Activated naive CD8-positive, alpha-beta T cell treated with anti-CD3 and anti-CD28 coated beads, Interleukin-2, amount 10 ng/mL, durations not matched to agents 7 days and 5 days (primary cell): Measurements from ENCODE around the gene USH2A. TPM values are rescaled to one million over a fixed set of nuclear protein-coding genes. Genes with fewer than 3 reads are reported as not detected.

Source experiments
- ATAC-seq: fragments of 150-1000 bp; cut with Tn5 transposase; one replicate; pipeline ENCODE4 v1.10.0; 2021; ENCODE audit warnings: low read depth, moderate library complexity
- POLR2A ChIA-PET: fragments of 350-600 bp; sonication (Branson Sonifier 250); formaldehyde crosslinking; loops from one replicate; lab custom pipeline; 2021; ENCODE audit warnings: antibody characterized with exemption; lab: Charles Lee
- DNase-seq: peaks from one replicate; pipeline ENCODE4 v3.0.0; 2021
- H3K27ac Mint-ChIP-seq: one replicate; pipeline ENCODE4 v1.8.0; 2022; ENCODE audit warnings: mild to moderate bottlenecking, mixed read lengths
- H3K27me3 Mint-ChIP-seq: one replicate; pipeline ENCODE4 v1.8.0; 2022; ENCODE audit warnings: mild to moderate bottlenecking, moderate library complexity, mixed read lengths
- H3K36me3 Mint-ChIP-seq: one replicate; pipeline ENCODE4 v1.8.0; 2021; ENCODE audit warnings: mild to moderate bottlenecking, mixed read lengths
- H3K4me1 Mint-ChIP-seq: one replicate; pipeline ENCODE4 v1.8.0; 2021; ENCODE audit warnings: mixed read lengths
- H3K4me3 Mint-ChIP-seq: one replicate; pipeline ENCODE4 v1.8.0; 2022; ENCODE audit warnings: mild to moderate bottlenecking, moderate library complexity, mixed read lengths
- H3K9me3 Mint-ChIP-seq: one replicate; pipeline ENCODE4 v1.8.0; 2021; ENCODE audit warnings: mixed read lengths
- total RNA-seq, 2 experiments: library from RNA; stranded (reverse); gene quantifications; one replicate each; pipeline ENCODE4 v1.2.3, GENCODE V29; 2021

The USH2A gene
- total RNA-seq, 2 experiments from 2014 or later, result not detected

GRCh38 chr1:215739025-215739424 lies 684.2 kb downstream of the USH2A start:
- Mint-ChIP-seq H3K36me3 (no peaks in the 10 kb centered on the region), H3K4me3 (no peak overlapping the region), H3K4me1 (no peaks in the 10 kb centered on the region), H3K27me3 (no peaks in the 10 kb centered on the region), H3K27ac (no peak overlapping the region), H3K9me3 (peaks cover 1% of the 10 kb centered on the region)
- ATAC-seq, result no peak
- POLR2A ChIA-PET, result no interaction called here
- DNase-seq, result no peak

- ATAC-seq, result no peak
- no peak for DNase-seq
Observed at GRCh38 chr1:215731699-215732098, 691.5 kb downstream of the USH2A start.

GRCh38 chr1:215730600-215730999 lies 692.6 kb downstream of the USH2A start:
- ATAC-seq (no peak), DNase-seq (no peak)
- H3K9me3 Mint-ChIP-seq, result no peaks in the 10 kb centered on the region
- POLR2A ChIA-PET, result no interaction called here
- H3K27me3 Mint-ChIP-seq, result no peaks in the 10 kb centered on the region
- no peak overlapping the region for H3K27ac Mint-ChIP-seq
- no peaks in the 10 kb centered on the region for H3K36me3 Mint-ChIP-seq
- H3K4me1 Mint-ChIP-seq, result no peaks in the 10 kb centered on the region
- no peak overlapping the region for H3K4me3 Mint-ChIP-seq

More at GRCh38 chr1:215731699-215732098, 691.5 kb downstream of the USH2A start:
- Mint-ChIP-seq H3K4me3 (no peak overlapping the region), H3K36me3 (no peaks in the 10 kb centered on the region), H3K9me3 (no peaks in the 10 kb centered on the region), H3K4me1 (no peaks in the 10 kb centered on the region), H3K27me3 (no peaks in the 10 kb centered on the region), H3K27ac (no peak overlapping the region)
- POLR2A ChIA-PET, result no interaction called here

- POLR2A ChIA-PET, result no interaction called here
- Mint-ChIP-seq H3K27ac (no peak overlapping the region), H3K4me1 (no peaks in the 10 kb centered on the region), H3K27me3 (no peaks in the 10 kb centered on the region), H3K9me3 (no peaks in the 10 kb centered on the region), H3K4me3 (no peak overlapping the region), H3K36me3 (no peaks in the 10 kb centered on the region)
- no peak for ATAC-seq
- DNase-seq, result no peak
Observed at GRCh38 chr1:215728169-215728568, 695.1 kb downstream of the USH2A start.

GRCh38 chr1:215720126-215720525 lies 703.1 kb downstream of the USH2A start:
- Mint-ChIP-seq H3K36me3 (no peaks in the 10 kb centered on the region), H3K4me1 (no peaks in the 10 kb centered on the region), H3K4me3 (no peak overlapping the region), H3K9me3 (peaks cover 1% of the 10 kb centered on the region), H3K27ac (no peak overlapping the region), H3K27me3 (no peaks in the 10 kb centered on the region)
- POLR2A ChIA-PET, result no interaction called here
- ATAC-seq, result no peak
- DNase-seq, result no peak

GRCh38 chr1:215719552-215719951 lies 703.7 kb downstream of the USH2A start:
- ATAC-seq (no peak), DNase-seq (no peak)
- H3K36me3 Mint-ChIP-seq, result no peaks in the 10 kb centered on the region
- H3K27ac Mint-ChIP-seq, result no peak overlapping the region
- H3K4me1 Mint-ChIP-seq, result no peaks in the 10 kb centered on the region
- H3K27me3 Mint-ChIP-seq, result no peaks in the 10 kb centered on the region
- no peak overlapping the region for H3K4me3 Mint-ChIP-seq
- POLR2A ChIA-PET, result no interaction called here
- H3K9me3 Mint-ChIP-seq, result peaks cover 1% of the 10 kb centered on the region

GRCh38 chr1:215718575-215719287 lies 704.5 kb downstream of the USH2A start:
- POLR2A ChIA-PET, result no interaction called here
- DNase-seq, result no peak
- no peak overlapping the region for H3K4me3 Mint-ChIP-seq
- no peak for ATAC-seq
- no peaks in the 10 kb centered on the region for H3K4me1 Mint-ChIP-seq
- H3K27me3 Mint-ChIP-seq, result no peaks in the 10 kb centered on the region
- no peaks in the 10 kb centered on the region for H3K36me3 Mint-ChIP-seq
- no peak overlapping the region for H3K27ac Mint-ChIP-seq
- peaks cover 1% of the 10 kb centered on the region for H3K9me3 Mint-ChIP-seq

GRCh38 chr1:215717677-215718426 lies 705.4 kb downstream of the USH2A start:
- no peak for DNase-seq
- peaks cover 1% of the 10 kb centered on the region for H3K9me3 Mint-ChIP-seq
- H3K4me1 Mint-ChIP-seq, result no peaks in the 10 kb centered on the region
- no peak overlapping the region for H3K4me3 Mint-ChIP-seq
- no peak for ATAC-seq
- no peaks in the 10 kb centered on the region for H3K36me3 Mint-ChIP-seq
- no peak overlapping the region for H3K27ac Mint-ChIP-seq
- POLR2A ChIA-PET, result no interaction called here
- H3K27me3 Mint-ChIP-seq, result no peaks in the 10 kb centered on the region

- Mint-ChIP-seq H3K36me3 (no peaks in the 10 kb centered on the region), H3K4me1 (no peaks in the 10 kb centered on the region), H3K27ac (no peak overlapping the region), H3K27me3 (no peaks in the 10 kb centered on the region), H3K9me3 (no peaks in the 10 kb centered on the region), H3K4me3 (no peak overlapping the region)
- POLR2A ChIA-PET, result no interaction called here
- ATAC-seq, result no peak
- DNase-seq, result no peak
Observed at GRCh38 chr1:215710899-215711225, 712.4 kb downstream of the USH2A start.

GRCh38 chr1:215710036-215710898 lies 713.0 kb downstream of the USH2A start:
- no peak overlapping the region for H3K4me3 Mint-ChIP-seq
- ATAC-seq, result peak; percentile 39
- no peak for DNase-seq
- H3K27me3 Mint-ChIP-seq, result no peaks in the 10 kb centered on the region
- H3K36me3 Mint-ChIP-seq, result no peaks in the 10 kb centered on the region
- H3K9me3 Mint-ChIP-seq, result no peaks in the 10 kb centered on the region
- H3K27ac Mint-ChIP-seq, result no peak overlapping the region
- POLR2A ChIA-PET, result no interaction called here
- H3K4me1 Mint-ChIP-seq, result no peaks in the 10 kb centered on the region

- Mint-ChIP-seq H3K9me3 (peaks cover 16% of the 10 kb centered on the region), H3K4me1 (no peaks in the 10 kb centered on the region), H3K36me3 (no peaks in the 10 kb centered on the region), H3K27ac (no peak overlapping the region), H3K27me3 (no peaks in the 10 kb centered on the region), H3K4me3 (no peak overlapping the region)
- POLR2A ChIA-PET, result no interaction called here
- DNase-seq (no peak), ATAC-seq (no peak)
Observed at GRCh38 chr1:215704089-215704860, 719.0 kb downstream of the USH2A start.

- no peak for ATAC-seq
- no peak overlapping the region for H3K27ac Mint-ChIP-seq
- H3K27me3 Mint-ChIP-seq, result no peaks in the 10 kb centered on the region
- no peak overlapping the region for H3K4me3 Mint-ChIP-seq
- no peaks in the 10 kb centered on the region for H3K4me1 Mint-ChIP-seq
- H3K36me3 Mint-ChIP-seq, result no peaks in the 10 kb centered on the region
- H3K9me3 Mint-ChIP-seq, result no peaks in the 10 kb centered on the region
- DNase-seq, result no peak
- POLR2A ChIA-PET, result no interaction called here
Observed at GRCh38 chr1:215682232-215682631, 741.0 kb downstream of the USH2A start.

GRCh38 chr1:215681041-215681440 lies 742.2 kb downstream of the USH2A start:
- DNase-seq, result no peak
- POLR2A ChIA-PET, result no interaction called here
- Mint-ChIP-seq H3K4me1 (no peaks in the 10 kb centered on the region), H3K27me3 (no peaks in the 10 kb centered on the region), H3K9me3 (no peaks in the 10 kb centered on the region), H3K27ac (no peak overlapping the region), H3K4me3 (no peak overlapping the region), H3K36me3 (no peaks in the 10 kb centered on the region)
- ATAC-seq, result no peak
